Thoracic aorta (tissue), 2 donors: Measurements from ENCODE around the gene PTGER3. TPM values are rescaled to one million over a fixed set of nuclear protein-coding genes. Genes with fewer than 3 reads are reported as not detected.
A peak's percentile ranks its signal among the peaks of the same experiment; 100 is the strongest.

Experiments used
- ATAC-seq: fragments of 150-250 bp; one replicate; pipeline ENCODE4 v1.8.0; 2017; ENCODE audit warnings: low read depth; ENCODE audit not compliant: insufficient number of reproducible peaks, low FRiP score
- DNase-seq: peaks from one replicate; pipeline ENCODE4 v3.0.0-alpha.2; 2020; ENCODE audit warnings: low spot score
- H3K27ac ChIP-seq, 2 donors: fragments of 200-600 bp; sonication (generic); 1 replicate in 1 of 2; 2 replicates in 1 of 2; pipeline ENCODE4 v1.5.1; 2016; ENCODE audit warnings: mild to moderate bottlenecking in 2 of 2, moderate library complexity in 2 of 2
- H3K27me3 ChIP-seq: fragments of 200-600 bp; sonication (generic); replicated peaks from 2 replicates; pipeline ENCODE4 v1.6.0; 2016; ENCODE audit warnings: mild to moderate bottlenecking; ENCODE audit not compliant: insufficient read depth
- H3K36me3 ChIP-seq: fragments of 200-600 bp; sonication (generic); one replicate; pipeline ENCODE4 v1.5.1; 2016
- H3K4me1 ChIP-seq, 2 donors: fragments of 200-600 bp; sonication (generic); 1 replicate in 1 of 2; 2 replicates in 1 of 2; pipeline versions ENCODE4 v1.5.1 to v1.6.0; 2016; ENCODE audit warnings: low read depth in 2 of 2, mild to moderate bottlenecking in 1 of 2; ENCODE audit not compliant: control insufficient read depth in 1 of 2
- H3K4me3 ChIP-seq: fragments of 200-600 bp; sonication (generic); 2 replicates; pipeline ENCODE4 v1.5.1; 2016; ENCODE audit warnings: mild to moderate bottlenecking
- H3K9me3 ChIP-seq: fragments of 200-600 bp; sonication (generic); 2 replicates; pipeline ENCODE4 v1.5.1; 2016
- total RNA-seq, 2 donors: library from RNA; depleted of rRNA; stranded (reverse); fragments of >200 nt; gene quantifications; one replicate each; pipeline versions ENCODE4 v1.1.0 to v1.2.3, GENCODE V29; 2016
- TF ChIP-seq, protein P1 (sequence below): fragments of 200-600 bp; sonication (generic); IDR thresholded peaks from one replicate; pipeline ENCODE4 v1.5.1; 2019; ENCODE audit warnings: antibody characterized with exemption

Gene PTGER3
- total RNA-seq = 10 to 100 TPM; 45.2 to 61.7 TPM

DNA sequence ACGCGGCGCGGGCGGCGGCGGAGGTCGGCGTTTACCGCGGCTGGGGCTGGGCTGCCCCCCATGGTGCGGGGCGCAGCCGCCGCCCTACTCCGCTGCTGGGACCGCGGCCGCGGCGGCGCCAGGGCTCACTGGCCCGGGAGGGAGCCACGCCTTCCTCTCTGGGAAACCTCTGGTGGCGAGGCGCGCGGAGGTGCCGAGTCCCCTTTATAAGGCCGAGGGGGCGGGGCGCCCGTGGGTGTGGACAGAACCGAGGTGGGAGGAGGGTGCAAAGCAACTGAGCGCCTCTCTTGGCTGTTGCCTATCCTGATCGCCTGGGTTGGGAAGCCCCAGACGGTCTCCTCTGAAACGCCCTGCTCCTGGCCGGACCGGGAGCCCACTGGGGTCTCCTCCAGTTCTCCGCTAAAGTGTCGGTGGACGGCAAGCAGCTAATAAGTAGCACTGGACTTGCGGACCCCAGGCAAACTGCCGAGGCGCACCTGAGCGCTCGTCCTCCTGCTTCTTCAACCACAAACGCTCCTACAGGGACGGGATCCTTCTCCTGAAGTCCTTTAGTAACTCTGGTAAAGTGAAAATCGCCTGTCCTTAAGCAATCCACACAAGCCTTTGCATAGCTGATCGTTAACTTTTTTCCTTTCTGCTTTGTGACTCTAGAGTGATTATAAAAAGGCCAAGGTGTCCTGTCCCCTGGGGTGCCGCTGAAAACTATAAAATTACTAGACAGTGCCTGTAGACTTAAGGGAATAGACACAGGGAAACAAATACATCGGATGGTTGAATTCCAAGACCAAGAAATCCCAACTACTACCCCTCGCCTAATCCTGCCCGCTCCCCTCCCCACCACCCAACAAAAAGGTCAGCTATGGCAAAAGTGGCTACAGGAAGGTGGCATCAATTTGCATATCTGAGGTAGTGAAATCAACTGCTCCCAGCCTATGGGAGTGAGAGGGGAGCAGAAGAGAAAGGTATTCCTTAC is at the start of gene PTGER3:
Gene PTGER3 (minus strand): TSS at position 182 of the 973 bp plus-strand sequence. CDS start 239 bp downstream, outside the sequence.
- TF ChIP-seq, protein P1, sequence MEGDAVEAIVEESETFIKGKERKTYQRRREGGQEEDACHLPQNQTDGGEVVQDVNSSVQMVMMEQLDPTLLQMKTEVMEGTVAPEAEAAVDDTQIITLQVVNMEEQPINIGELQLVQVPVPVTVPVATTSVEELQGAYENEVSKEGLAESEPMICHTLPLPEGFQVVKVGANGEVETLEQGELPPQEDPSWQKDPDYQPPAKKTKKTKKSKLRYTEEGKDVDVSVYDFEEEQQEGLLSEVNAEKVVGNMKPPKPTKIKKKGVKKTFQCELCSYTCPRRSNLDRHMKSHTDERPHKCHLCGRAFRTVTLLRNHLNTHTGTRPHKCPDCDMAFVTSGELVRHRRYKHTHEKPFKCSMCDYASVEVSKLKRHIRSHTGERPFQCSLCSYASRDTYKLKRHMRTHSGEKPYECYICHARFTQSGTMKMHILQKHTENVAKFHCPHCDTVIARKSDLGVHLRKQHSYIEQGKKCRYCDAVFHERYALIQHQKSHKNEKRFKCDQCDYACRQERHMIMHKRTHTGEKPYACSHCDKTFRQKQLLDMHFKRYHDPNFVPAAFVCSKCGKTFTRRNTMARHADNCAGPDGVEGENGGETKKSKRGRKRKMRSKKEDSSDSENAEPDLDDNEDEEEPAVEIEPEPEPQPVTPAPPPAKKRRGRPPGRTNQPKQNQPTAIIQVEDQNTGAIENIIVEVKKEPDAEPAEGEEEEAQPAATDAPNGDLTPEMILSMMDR = no peak
- no peak for ATAC-seq
- H3K36me3 ChIP-seq = no peaks in the 10 kb centered on the region
- DNase-seq = peak; percentile 57
- H3K4me1 ChIP-seq = peaks cover 0 to 16% of the 10 kb centered on the region in 2 donors
- H3K4me3 ChIP-seq = peak within 1 kb of the TSS; percentile 74
- peak within 1 kb of the TSS; percentile 66 to 81 for H3K27ac ChIP-seq
- no peaks in the 10 kb centered on the region for H3K27me3 ChIP-seq
- H3K9me3 ChIP-seq = no peaks in the 10 kb centered on the region

DNA sequence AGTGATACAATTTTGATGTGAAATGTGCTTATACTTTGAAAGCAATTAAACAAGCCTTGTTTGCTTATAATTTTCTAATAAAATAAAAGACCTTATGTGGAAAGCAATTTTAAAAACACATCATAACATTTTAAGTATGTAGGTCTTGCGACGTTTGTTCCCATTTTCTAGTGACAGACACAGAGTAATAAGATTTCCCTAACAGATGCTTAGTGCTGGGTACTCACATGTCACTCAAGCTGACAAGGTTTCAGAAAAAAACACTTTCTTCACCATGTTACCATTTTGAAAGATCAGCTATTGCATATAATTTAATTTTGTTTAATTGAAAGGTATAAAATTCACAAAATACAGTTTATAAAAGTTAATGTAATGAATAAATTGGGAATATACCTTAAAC is 47.3 kb upstream of the PTGER3 start:
- no peak overlapping the region for H3K4me3 ChIP-seq
- H3K27ac ChIP-seq = no peak overlapping the region
- H3K27me3 ChIP-seq = no peaks in the 10 kb centered on the region
- TF ChIP-seq, protein P1 = no peak
- no peaks in the 10 kb centered on the region for H3K9me3 ChIP-seq
- ATAC-seq (no peak), DNase-seq (no peak)
- H3K36me3 ChIP-seq = no peaks in the 10 kb centered on the region
- H3K4me1 ChIP-seq = peaks cover 0 to 7% of the 10 kb centered on the region in 2 donors

DNA sequence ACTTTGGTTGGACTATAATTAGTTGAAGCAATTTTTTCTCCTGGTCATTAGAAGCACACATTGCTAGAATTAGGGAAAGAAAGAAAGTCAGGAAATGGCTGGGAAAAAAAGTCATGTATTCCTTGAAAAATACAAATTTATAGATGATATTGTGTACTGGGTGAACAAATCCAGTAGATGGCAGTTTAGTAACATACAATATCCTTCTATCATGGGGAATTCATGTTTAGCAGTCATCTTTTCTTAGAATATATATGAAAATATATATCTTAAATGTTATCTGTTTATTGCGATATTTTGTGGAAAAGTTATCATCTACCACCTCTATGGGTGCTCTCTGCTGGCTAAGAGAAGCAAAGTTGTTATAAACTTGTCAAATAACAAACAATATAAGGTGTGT is 46.3 kb upstream of the PTGER3 start:
- DNase-seq = no peak
- TF ChIP-seq, protein P1 = peak; percentile 33
- no peak overlapping the region for H3K4me3 ChIP-seq

DNA sequence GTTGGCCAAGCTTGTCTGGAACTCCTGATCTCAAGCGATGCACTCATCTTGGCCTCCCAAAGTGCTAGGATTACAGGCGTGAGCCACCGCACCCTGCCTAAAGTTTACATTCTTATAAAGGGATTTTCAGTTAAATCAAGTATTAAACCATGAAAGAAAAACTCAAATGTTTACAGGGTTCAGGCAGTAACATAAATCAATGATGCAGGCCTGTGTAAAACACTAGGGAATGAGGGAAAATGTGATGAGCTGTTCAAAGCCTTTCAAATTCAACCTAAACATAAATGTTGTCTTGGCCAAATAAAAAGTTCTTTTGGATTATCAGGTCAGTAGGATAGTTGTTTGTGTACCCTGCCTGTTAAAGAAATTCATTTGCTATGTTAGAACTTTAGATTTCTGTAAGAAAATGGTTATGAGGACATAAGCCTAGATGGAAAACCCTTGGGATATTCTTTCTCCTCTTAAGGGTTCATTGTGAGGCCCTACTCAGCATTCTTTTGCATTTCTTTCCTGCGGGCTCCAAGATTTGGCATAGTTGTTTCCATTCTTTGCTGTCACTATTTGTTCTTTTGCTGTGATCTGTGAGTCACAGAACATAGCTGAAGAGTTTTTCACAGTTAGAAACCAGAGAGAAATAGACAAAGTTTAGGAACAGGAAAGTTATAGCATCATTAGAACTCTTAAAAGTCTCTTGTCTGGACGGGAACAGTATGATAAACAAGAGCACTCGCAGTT is 42.1 kb upstream of the PTGER3 start:
- Histone ChIP-seq H3K4me1 (peaks cover 4 to 15% of the 10 kb centered on the region in 2 donors), H3K4me3 (peak overlapping the region; percentile 27), H3K27ac (peak overlapping the region; percentile 60 to 78), H3K27me3 (no peaks in the 10 kb centered on the region), H3K36me3 (no peaks in the 10 kb centered on the region), H3K9me3 (no peaks in the 10 kb centered on the region)
- DNase-seq (no peak), ATAC-seq (peak; percentile 66)
- TF ChIP-seq, protein P1 = no peak

More for the DNA sequence above, 46.3 kb upstream of the PTGER3 start:
- Histone ChIP-seq H3K9me3 (no peaks in the 10 kb centered on the region), H3K27me3 (no peaks in the 10 kb centered on the region), H3K27ac (no peak overlapping the region), H3K36me3 (no peaks in the 10 kb centered on the region), H3K4me1 (peaks cover 4 to 15% of the 10 kb centered on the region in 2 donors)
- ATAC-seq = no peak
